Rectal smooth muscle tissue (tissue), 1 donor: ENCODE results near the gene SLC7A14.
"Not testable (repeated sequence)": the region's sequence is repeated elsewhere in the genome, so short reads cannot be mapped to it uniquely, and the experiment has no call there.

Experiments
- H3K27ac ChIP-seq: one replicate; pipeline ENCODE4 v1.7.0; 2013; ENCODE audit warnings: low read depth, low read length, inconsistent platforms
- H3K27me3 ChIP-seq: one replicate; pipeline ENCODE4 v1.7.0; 2013; ENCODE audit warnings: low read length; ENCODE audit not compliant: control insufficient read depth, insufficient read depth
- H3K36me3 ChIP-seq: one replicate; pipeline ENCODE4 v1.7.0; 2013; ENCODE audit warnings: low read length; ENCODE audit not compliant: control insufficient read depth, insufficient read depth
- H3K4me1 ChIP-seq: one replicate; pipeline ENCODE4 v1.7.0; 2013; ENCODE audit warnings: low read length; ENCODE audit not compliant: control insufficient read depth, insufficient read depth
- H3K4me3 ChIP-seq: one replicate; pipeline ENCODE4 v1.7.0; 2013; ENCODE audit warnings: low read length
- H3K9ac ChIP-seq: one replicate; pipeline ENCODE4 v1.7.0; 2013; ENCODE audit warnings: low read length

Gene SLC7A14

GRCh38 chr3:170584585-170585007 lies 1.3 kb downstream of the SLC7A14 start:
- Histone ChIP-seq H3K27me3 (peaks cover 17% of the 10 kb centered on the region), H3K9ac (no peak overlapping the region), H3K27ac (no peak overlapping the region), H3K4me1 (no peaks in the 10 kb centered on the region), H3K4me3 (no peak overlapping the region), H3K36me3 (no peaks in the 10 kb centered on the region)

DNA sequence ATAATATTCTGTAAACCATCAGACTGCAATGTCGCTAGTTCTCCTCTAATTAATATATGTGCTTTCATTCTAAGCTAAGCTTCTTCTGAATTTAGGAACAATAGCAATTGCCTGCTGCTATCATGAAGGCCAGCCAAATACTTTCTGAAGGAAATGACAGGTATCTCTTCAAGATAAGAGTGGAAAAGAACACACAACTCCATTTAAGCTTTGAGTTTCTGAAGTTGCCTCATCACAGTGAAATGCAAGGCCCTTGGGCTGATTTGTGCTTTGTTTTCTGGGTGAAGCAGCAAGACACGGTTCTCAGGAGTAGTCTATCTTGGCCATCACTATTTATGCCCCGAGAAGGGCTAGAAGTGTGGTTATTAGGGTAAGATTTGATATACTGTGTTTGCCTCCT lies 6.2 kb downstream of the SLC7A14 start:
- Histone ChIP-seq H3K36me3 (no peaks in the 10 kb centered on the region), H3K4me1 (no peaks in the 10 kb centered on the region), H3K27ac (no peak overlapping the region), H3K9ac (no peak overlapping the region), H3K4me3 (no peak overlapping the region), H3K27me3 (peaks cover 6% of the 10 kb centered on the region)

GRCh38 chr3:170572665-170573253 lies 13.1 kb downstream of the SLC7A14 start:
- Histone ChIP-seq H3K27ac (no peak overlapping the region), H3K9ac (no peak overlapping the region), H3K36me3 (no peaks in the 10 kb centered on the region), H3K27me3 (no peaks in the 10 kb centered on the region), H3K4me3 (no peak overlapping the region), H3K4me1 (no peaks in the 10 kb centered on the region)

DNA sequence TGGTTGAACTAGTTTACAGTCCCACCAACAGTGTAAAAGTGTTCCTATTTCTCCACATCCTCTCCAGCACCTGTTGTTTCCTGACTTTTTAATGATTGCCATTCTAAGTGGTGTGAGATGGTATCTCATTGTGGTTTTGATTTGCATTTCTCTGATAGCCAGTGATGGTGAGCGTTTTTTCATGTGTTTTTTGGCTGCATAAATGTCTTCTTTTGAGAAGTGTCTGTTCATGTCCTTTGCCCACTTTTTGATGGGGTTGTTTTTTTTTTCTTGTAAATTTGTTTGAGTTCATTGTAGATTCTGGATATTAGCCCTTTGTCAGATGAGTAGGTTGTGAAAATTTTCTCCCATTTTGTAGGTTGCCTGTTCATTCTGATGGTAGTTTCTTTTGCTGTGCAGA lies 18.3 kb downstream of the SLC7A14 start:
- not testable (repeated sequence) for H3K9ac ChIP-seq

GRCh38 chr3:170566413-170566812 lies 19.5 kb downstream of the SLC7A14 start:
- Histone ChIP-seq H3K27ac (no peak overlapping the region), H3K9ac (no peak overlapping the region), H3K27me3 (no peaks in the 10 kb centered on the region), H3K36me3 (no peaks in the 10 kb centered on the region), H3K4me3 (no peak overlapping the region), H3K4me1 (no peaks in the 10 kb centered on the region)

More for the DNA sequence above, 18.3 kb downstream of the SLC7A14 start:
- not testable (repeated sequence) for H3K36me3 ChIP-seq, H3K27me3 ChIP-seq, H3K4me3 ChIP-seq, H3K27ac ChIP-seq, H3K4me1 ChIP-seq

DNA sequence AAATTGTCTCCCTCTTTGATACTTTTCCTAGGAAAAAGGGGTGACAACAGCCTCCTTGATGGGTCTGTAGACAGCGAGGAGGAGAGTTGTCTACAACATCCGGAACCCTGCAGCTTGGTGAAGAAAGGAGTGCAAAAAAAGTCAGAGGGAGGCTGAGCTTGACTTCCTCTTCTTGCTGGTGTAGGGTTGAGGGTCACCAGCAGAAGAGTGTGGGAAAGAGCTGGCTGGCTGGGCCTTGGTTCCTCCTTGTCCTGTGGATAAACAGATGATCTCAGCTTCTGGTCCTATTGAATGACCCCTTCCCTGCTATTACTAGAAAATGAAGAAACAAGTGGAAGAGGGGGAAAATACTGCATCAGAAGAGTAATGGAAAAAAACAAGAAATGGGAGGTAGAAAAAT lies 20.4 kb downstream of the SLC7A14 start:
- H3K27ac ChIP-seq: no peak overlapping the region
- H3K27me3 ChIP-seq: no peaks in the 10 kb centered on the region

DNA sequence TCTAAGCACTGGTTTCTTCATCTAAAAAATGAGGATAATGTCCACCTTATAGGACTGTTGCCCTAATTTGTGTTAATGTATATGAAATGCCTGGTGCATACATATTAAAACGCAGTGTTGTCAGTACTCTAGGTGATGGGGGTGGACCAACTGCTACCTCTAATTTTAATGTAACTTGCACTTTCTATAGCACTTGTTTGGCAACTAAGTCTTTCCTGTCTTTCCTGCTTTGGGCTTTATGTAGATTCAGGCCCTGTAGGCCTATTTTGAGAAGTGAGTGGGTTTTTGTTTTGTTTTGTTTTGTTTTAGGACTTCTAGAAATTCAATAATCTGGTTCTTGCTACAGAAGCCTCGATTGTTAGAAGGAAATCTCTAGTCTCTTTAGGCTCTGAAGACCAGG lies 21.2 kb downstream of the SLC7A14 start:
- no peak overlapping the region for H3K27ac ChIP-seq
- H3K27me3 ChIP-seq: no peaks in the 10 kb centered on the region
- H3K4me1 ChIP-seq: no peaks in the 10 kb centered on the region
- no peak overlapping the region for H3K4me3 ChIP-seq
- H3K36me3 ChIP-seq: no peaks in the 10 kb centered on the region
- no peak overlapping the region for H3K9ac ChIP-seq

More for the DNA sequence above, 20.4 kb downstream of the SLC7A14 start:
- Histone ChIP-seq H3K4me3 (no peak overlapping the region), H3K4me1 (no peaks in the 10 kb centered on the region), H3K9ac (no peak overlapping the region), H3K36me3 (no peaks in the 10 kb centered on the region)

- H3K27me3 ChIP-seq: no peaks in the 10 kb centered on the region
- no peak overlapping the region for H3K9ac ChIP-seq
- H3K4me1 ChIP-seq: no peaks in the 10 kb centered on the region
- no peaks in the 10 kb centered on the region for H3K36me3 ChIP-seq
- no peak overlapping the region for H3K4me3 ChIP-seq
- no peak overlapping the region for H3K27ac ChIP-seq
Observed at GRCh38 chr3:170563712-170564423, 22.0 kb downstream of the SLC7A14 start.

- no peaks in the 10 kb centered on the region for H3K36me3 ChIP-seq
Observed at GRCh38 chr3:170562080-170562479, 23.8 kb downstream of the SLC7A14 start.

GRCh38 chr3:170560717-170561382 lies 25.0 kb downstream of the SLC7A14 start:
- Histone ChIP-seq H3K36me3 (no peaks in the 10 kb centered on the region), H3K27me3 (no peaks in the 10 kb centered on the region), H3K4me3 (no peak overlapping the region), H3K9ac (no peak overlapping the region), H3K4me1 (no peaks in the 10 kb centered on the region), H3K27ac (no peak overlapping the region)

More at GRCh38 chr3:170562080-170562479, 23.8 kb downstream of the SLC7A14 start:
- Histone ChIP-seq H3K9ac (no peak overlapping the region), H3K27ac (no peak overlapping the region), H3K4me1 (no peaks in the 10 kb centered on the region), H3K27me3 (no peaks in the 10 kb centered on the region), H3K4me3 (no peak overlapping the region)

DNA sequence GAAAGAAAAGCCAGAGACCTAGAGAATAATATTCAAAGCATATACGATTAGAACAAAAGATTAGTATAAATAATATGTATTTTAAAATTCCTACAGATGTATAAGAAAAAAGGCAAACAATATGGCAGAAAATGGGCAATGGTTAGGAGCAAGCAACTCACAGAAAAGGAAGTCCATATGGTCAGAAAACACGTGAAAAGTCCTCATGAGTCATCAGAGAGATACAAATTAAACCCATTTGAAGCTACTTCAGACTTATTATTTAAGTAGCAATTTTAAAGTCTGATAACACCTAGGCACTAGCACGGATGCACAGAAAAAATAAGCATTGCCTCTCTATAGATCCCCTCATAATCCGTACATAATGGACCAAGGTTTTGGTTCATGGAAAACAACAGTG lies 25.6 kb downstream of the SLC7A14 start:
- Histone ChIP-seq H3K27ac (no peak overlapping the region), H3K4me1 (no peaks in the 10 kb centered on the region), H3K27me3 (no peaks in the 10 kb centered on the region), H3K4me3 (no peak overlapping the region), H3K36me3 (no peaks in the 10 kb centered on the region), H3K9ac (no peak overlapping the region)

DNA sequence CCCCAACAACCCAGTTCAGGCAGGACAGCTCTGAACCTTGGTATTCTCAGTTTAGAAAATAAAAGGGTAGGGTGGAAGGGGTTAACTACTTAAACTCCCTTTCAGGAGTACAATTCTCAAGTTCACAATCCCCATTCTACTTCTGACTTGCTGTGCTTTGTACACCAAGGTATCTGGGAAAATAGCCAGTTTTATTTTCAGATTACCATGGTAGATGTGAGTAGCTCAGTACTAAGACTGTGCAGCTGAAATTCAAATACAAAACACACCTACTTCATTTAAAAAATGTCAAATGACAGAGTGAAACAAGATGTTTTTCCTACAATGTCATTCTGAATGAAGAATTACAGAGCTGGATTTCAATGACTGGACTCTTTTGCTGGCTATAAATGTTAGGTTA lies 27.4 kb downstream of the SLC7A14 start:
- H3K4me1 ChIP-seq: no peaks in the 10 kb centered on the region
- no peak overlapping the region for H3K4me3 ChIP-seq
- no peaks in the 10 kb centered on the region for H3K27me3 ChIP-seq
- no peak overlapping the region for H3K27ac ChIP-seq
- H3K9ac ChIP-seq: no peak overlapping the region
- H3K36me3 ChIP-seq: no peaks in the 10 kb centered on the region
